Neural cell (in vitro differentiated cells): ENCODE data around the gene INTS7.

ENCODE experiments used
- POLR2AphosphoS5 ChIP-seq: IDR thresholded peaks from 2 replicates; pipeline ENCODE4 v1.6.1; 2012
- SMC3 ChIP-seq: fragments of 450-650 bp; conservative IDR thresholded peaks from 2 replicates; pipeline ENCODE4 v1.6.1; 2014; ENCODE audit warnings: antibody characterized with exemption, mild to moderate bottlenecking, moderate library complexity; ENCODE audit not compliant: poor library complexity
- TF ChIP-seq, protein P1 (sequence below): fragments of 450-650 bp; IDR thresholded peaks from 2 replicates; pipeline ENCODE4 v1.5.1; 2014; ENCODE audit warnings: antibody characterized with exemption, mild to moderate bottlenecking, moderate library complexity; ENCODE audit not compliant: poor library complexity, severe bottlenecking

- TF ChIP-seq POLR2AphosphoS5 (no peak), SMC3 (no peak)
- TF ChIP-seq, protein P1, sequence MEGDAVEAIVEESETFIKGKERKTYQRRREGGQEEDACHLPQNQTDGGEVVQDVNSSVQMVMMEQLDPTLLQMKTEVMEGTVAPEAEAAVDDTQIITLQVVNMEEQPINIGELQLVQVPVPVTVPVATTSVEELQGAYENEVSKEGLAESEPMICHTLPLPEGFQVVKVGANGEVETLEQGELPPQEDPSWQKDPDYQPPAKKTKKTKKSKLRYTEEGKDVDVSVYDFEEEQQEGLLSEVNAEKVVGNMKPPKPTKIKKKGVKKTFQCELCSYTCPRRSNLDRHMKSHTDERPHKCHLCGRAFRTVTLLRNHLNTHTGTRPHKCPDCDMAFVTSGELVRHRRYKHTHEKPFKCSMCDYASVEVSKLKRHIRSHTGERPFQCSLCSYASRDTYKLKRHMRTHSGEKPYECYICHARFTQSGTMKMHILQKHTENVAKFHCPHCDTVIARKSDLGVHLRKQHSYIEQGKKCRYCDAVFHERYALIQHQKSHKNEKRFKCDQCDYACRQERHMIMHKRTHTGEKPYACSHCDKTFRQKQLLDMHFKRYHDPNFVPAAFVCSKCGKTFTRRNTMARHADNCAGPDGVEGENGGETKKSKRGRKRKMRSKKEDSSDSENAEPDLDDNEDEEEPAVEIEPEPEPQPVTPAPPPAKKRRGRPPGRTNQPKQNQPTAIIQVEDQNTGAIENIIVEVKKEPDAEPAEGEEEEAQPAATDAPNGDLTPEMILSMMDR = no peak
These were observed 87.0 kb downstream of the INTS7 start for GRCh38 chr1:211948377-211948776.
